Ovary (tissue), 9 donors: Measurements from ENCODE around the gene KRTAP5-1. TPM values are rescaled to one million over a fixed set of nuclear protein-coding genes. Genes with fewer than 3 reads are reported as not detected.

ENCODE experiments used
- DNase-seq, 5 donors: peaks; one replicate each; pipeline ENCODE4 v3.0.0-alpha.2; 2019 to 2020
- H3K27ac ChIP-seq, 2 donors: fragments of 200-600 bp; one replicate each; pipeline versions ENCODE4 v1.5.1 to v1.8.0; 2019 to 2022
- H3K27me3 ChIP-seq: fragments of 200-600 bp; one replicate; pipeline ENCODE4 v1.8.0; 2022
- H3K36me3 ChIP-seq: fragments of 200-600 bp; sonication (generic); one replicate; pipeline ENCODE4 v1.5.1; 2019
- H3K4me1 ChIP-seq: one replicate; pipeline ENCODE4 v1.8.1; 2013; ENCODE audit warnings: mild to moderate bottlenecking, moderate library complexity; ENCODE audit not compliant: insufficient read depth
- H3K4me3 ChIP-seq: fragments of 200-600 bp; sonication (generic); one replicate; pipeline ENCODE4 v1.5.1; 2017
- H3K9me3 ChIP-seq, 2 donors: fragments of 200-600 bp in 1 of 2; sonication (generic) in 1 of 2; one replicate each; pipeline versions ENCODE4 v1.5.1 to v1.8.1; 2013 to 2019; ENCODE audit warnings: mild to moderate bottlenecking in 1 of 2, moderate library complexity in 1 of 2
- CTCF ChIP-seq, 3 donors: fragments of 450-650 bp in 2 of 3; fragments of 200-600 bp in 1 of 3; IDR thresholded peaks; one replicate each; pipeline versions ENCODE4 v1.5.1 to v1.8.0; 2016 to 2022; ENCODE audit warnings: antibody characterized with exemption in 3 of 3, mild to moderate bottlenecking in 1 of 3
- EP300 ChIP-seq: sonication (generic); formaldehyde crosslinking; IDR thresholded peaks from one replicate; pipeline ENCODE4 v1.6.1; 2017; ENCODE audit warnings: antibody characterized with exemption
- POLR2A ChIP-seq: fragments of 450-650 bp; IDR thresholded peaks from one replicate; pipeline ENCODE4 v1.6.1; 2017; ENCODE audit warnings: antibody characterized with exemption, mild to moderate bottlenecking, moderate library complexity
- WGBS, 3 donors: extraction: QIAGEN DNeasy Blood & Tissue Kit in 1 of 3; methylation state at CpG; one replicate each; pipeline versions ENCODE4 v1.1.5 to v1.1.7; 2013 to 2017; 5-methylcytosine and 5-hydroxymethylcytosine counted together
- intact Hi-C, 4 donors: fragments of 100-400 bp; cut with DNase I; formaldehyde crosslinking; loops; one replicate each; pipeline versions ENCODE4 v1.11.0 to v1.15.1; 2022 to 2023
- polyA plus RNA-seq, 2 donors: library from polyadenylated mRNA; stranded (reverse); fragments of 200-250 nt in 1 of 2; fragments of 350-450 nt in 1 of 2; fragmentation: Illumina TruSeq in 1 of 2; extraction: RNeasy Lipid Tissue Mini Kit (QIAGEN cat#74804) in 1 of 2; gene quantifications; one replicate each; pipeline ENCODE4 v1.2.3, GENCODE V29; 2013 to 2014
- total RNA-seq, 7 donors: library from RNA; depleted of rRNA in 2 of 7; stranded (reverse); fragments of >200 nt in 2 of 7; fragmentation: NEBNext Ultra II Directional in 3 of 7; extraction: Animal tissue kit (Norgen Biotek cat#: 25700) in 3 of 7; gene quantifications; one replicate each; pipeline versions ENCODE4 v1.1.0 to v1.2.4, GENCODE V29; 2016 to 2023
- donor health status: DM: no; HTN: no; CAD: no; lungs with moderate emphysema.
- donor health status: DM: no; HTN: no; CAD: no.
- donor health status: Bipolar disorder and iron deficiency.
- donor health status: DM: yes; HTN: yes; CAD: no.
- donor health status: DM: no; HTN: no; CAD: no.
- donor health status: DM: yes; HTN: yes; CAD: no.

KRTAP5-1 gene
- total and polyA plus RNA-seq, 9 donors: not detected

GRCh38 chr11:1566381-1567051 lies 18.6 kb downstream of the KRTAP5-1 start:
- H3K4me1 ChIP-seq: no peaks in the 10 kb centered on the region
- intact Hi-C loops: no loop called here
- no peak overlapping the region for H3K27ac ChIP-seq
- no peaks in the 10 kb centered on the region for H3K9me3 ChIP-seq
- no peak for DNase-seq
- no peaks in the 10 kb centered on the region for H3K36me3 ChIP-seq
- no peak overlapping the region for H3K4me3 ChIP-seq
- no peaks in the 10 kb centered on the region for H3K27me3 ChIP-seq
- WGBS, 3 donors: 67 to 73% (median 72%) methylated on average over 15 to 20 of the region's 20 CpGs
- TF ChIP-seq EP300: no peak

GRCh38 chr11:1565904-1566247 lies 19.2 kb downstream of the KRTAP5-1 start:
- intact Hi-C loops: no loop called here
- Histone ChIP-seq H3K36me3 (no peaks in the 10 kb centered on the region), H3K9me3 (no peaks in the 10 kb centered on the region), H3K4me3 (no peak overlapping the region), H3K4me1 (no peaks in the 10 kb centered on the region), H3K27me3 (no peaks in the 10 kb centered on the region), H3K27ac (no peak overlapping the region)
- DNase-seq: no peak
- WGBS, 3 donors: 72 to 84% (median 77%) methylated on average over 5 of the region's 5 CpGs
- TF ChIP-seq CTCF (IDR thresholded peaks at IDR 0.05) (no peak), EP300 (no peak), POLR2A (no peak)

- Histone ChIP-seq H3K27me3 (no peaks in the 10 kb centered on the region), H3K9me3 (no peaks in the 10 kb centered on the region), H3K36me3 (no peaks in the 10 kb centered on the region), H3K4me1 (no peaks in the 10 kb centered on the region), H3K27ac (no peak overlapping the region), H3K4me3 (no peak overlapping the region)
- intact Hi-C loops: no loop called here
- WGBS, 3 donors: 63 to 79% (median 65%) methylated on average over 28 of the region's 28 CpGs
- DNase-seq: no peak
- no peak for TF ChIP-seq POLR2A
- TF ChIP-seq EP300: no peak
- TF ChIP-seq CTCF (IDR thresholded peaks at IDR 0.05): no peak
Observed at GRCh38 chr11:1565173-1565903, 19.7 kb downstream of the KRTAP5-1 start.

- no peaks in the 10 kb centered on the region for H3K4me1 ChIP-seq
- no peak overlapping the region for H3K4me3 ChIP-seq
- TF ChIP-seq EP300: no peak
- TF ChIP-seq CTCF (IDR thresholded peaks at IDR 0.05): no peak
- TF ChIP-seq POLR2A: no peak
- WGBS, 3 donors: 33 to 39% (median 39%) methylated on average over 14 to 16 of the region's 16 CpGs
- intact Hi-C loops: no loop called here
- H3K36me3 ChIP-seq: no peaks in the 10 kb centered on the region
- no peaks in the 10 kb centered on the region for H3K9me3 ChIP-seq
- no peak overlapping the region for H3K27ac ChIP-seq
- peak in 1 of 5 donors; percentile 56 for DNase-seq
- no peaks in the 10 kb centered on the region for H3K27me3 ChIP-seq
Observed at GRCh38 chr11:1564535-1565172, 20.4 kb downstream of the KRTAP5-1 start.
